Measurements from ENCODE around the gene LRGUK.

DNA sequence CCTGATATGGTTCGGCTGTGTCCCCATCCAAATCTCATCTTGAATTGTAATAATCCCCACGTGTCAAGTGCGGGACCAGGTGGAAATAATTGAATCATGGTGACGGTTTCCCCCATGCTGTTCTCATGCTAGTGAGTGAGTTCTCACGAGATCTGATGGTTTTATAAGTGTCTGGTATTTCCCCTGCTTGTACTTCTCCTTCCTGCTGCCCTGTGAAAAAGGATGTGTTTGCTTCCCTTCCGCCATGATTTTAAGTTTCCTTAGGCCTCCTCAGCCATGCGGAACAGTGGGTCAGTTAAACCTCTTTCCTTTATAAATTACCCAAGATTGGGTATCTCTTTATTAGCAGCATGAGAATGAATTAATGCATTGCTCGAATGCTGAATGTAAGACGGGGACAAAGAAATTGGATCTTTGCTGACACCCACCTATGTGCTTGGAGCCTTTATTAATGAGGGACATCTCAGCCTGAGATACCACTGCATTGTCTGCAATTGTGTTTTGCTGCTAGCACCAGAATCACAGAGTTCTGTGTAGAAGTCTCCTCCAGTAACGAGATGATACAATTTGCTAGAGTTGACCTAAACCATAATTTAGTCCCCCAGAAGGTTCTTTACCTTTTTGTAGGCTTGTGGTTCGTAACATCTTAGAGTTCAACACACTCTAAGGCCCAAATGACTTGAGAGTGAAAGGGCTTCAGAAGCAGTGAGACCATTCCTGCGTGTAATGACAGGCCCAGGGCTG lies 160.9 kb downstream of the LRGUK start:
- no peak for TF ChIP-seq ELF4 (CRISPR knock-in tag; IDR thresholded peaks at IDR 0.05; ENCODE audit: low read depth)
- TF ChIP-seq, protein P1, sequence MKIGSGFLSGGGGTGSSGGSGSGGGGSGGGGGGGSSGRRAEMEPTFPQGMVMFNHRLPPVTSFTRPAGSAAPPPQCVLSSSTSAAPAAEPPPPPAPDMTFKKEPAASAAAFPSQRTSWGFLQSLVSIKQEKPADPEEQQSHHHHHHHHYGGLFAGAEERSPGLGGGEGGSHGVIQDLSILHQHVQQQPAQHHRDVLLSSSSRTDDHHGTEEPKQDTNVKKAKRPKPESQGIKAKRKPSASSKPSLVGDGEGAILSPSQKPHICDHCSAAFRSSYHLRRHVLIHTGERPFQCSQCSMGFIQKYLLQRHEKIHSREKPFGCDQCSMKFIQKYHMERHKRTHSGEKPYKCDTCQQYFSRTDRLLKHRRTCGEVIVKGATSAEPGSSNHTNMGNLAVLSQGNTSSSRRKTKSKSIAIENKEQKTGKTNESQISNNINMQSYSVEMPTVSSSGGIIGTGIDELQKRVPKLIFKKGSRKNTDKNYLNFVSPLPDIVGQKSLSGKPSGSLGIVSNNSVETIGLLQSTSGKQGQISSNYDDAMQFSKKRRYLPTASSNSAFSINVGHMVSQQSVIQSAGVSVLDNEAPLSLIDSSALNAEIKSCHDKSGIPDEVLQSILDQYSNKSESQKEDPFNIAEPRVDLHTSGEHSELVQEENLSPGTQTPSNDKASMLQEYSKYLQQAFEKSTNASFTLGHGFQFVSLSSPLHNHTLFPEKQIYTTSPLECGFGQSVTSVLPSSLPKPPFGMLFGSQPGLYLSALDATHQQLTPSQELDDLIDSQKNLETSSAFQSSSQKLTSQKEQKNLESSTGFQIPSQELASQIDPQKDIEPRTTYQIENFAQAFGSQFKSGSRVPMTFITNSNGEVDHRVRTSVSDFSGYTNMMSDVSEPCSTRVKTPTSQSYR (CRISPR knock-in tag; IDR thresholded peaks at IDR 0.05), result no peak
- no peak for TF ChIP-seq ZNF121 (CRISPR knock-in tag; IDR thresholded peaks at IDR 0.05)
- TF ChIP-seq ETV6 (CRISPR knock-in tag; IDR thresholded peaks at IDR 0.05), result no peak
- TF ChIP-seq ZNF425 (CRISPR knock-in tag; conservative IDR thresholded peaks at IDR 0.05), result no peak
- TF ChIP-seq, protein P2, sequence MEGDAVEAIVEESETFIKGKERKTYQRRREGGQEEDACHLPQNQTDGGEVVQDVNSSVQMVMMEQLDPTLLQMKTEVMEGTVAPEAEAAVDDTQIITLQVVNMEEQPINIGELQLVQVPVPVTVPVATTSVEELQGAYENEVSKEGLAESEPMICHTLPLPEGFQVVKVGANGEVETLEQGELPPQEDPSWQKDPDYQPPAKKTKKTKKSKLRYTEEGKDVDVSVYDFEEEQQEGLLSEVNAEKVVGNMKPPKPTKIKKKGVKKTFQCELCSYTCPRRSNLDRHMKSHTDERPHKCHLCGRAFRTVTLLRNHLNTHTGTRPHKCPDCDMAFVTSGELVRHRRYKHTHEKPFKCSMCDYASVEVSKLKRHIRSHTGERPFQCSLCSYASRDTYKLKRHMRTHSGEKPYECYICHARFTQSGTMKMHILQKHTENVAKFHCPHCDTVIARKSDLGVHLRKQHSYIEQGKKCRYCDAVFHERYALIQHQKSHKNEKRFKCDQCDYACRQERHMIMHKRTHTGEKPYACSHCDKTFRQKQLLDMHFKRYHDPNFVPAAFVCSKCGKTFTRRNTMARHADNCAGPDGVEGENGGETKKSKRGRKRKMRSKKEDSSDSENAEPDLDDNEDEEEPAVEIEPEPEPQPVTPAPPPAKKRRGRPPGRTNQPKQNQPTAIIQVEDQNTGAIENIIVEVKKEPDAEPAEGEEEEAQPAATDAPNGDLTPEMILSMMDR (IDR thresholded peaks at IDR 0.05), result no peak
- no peak for TF ChIP-seq CREM (CRISPR knock-in tag; IDR thresholded peaks at IDR 0.05)
- no peak for TF ChIP-seq AFF4 (CRISPR knock-in tag; IDR thresholded peaks at IDR 0.05; ENCODE audit: borderline replicate concordance)
- TF ChIP-seq, protein P3, sequence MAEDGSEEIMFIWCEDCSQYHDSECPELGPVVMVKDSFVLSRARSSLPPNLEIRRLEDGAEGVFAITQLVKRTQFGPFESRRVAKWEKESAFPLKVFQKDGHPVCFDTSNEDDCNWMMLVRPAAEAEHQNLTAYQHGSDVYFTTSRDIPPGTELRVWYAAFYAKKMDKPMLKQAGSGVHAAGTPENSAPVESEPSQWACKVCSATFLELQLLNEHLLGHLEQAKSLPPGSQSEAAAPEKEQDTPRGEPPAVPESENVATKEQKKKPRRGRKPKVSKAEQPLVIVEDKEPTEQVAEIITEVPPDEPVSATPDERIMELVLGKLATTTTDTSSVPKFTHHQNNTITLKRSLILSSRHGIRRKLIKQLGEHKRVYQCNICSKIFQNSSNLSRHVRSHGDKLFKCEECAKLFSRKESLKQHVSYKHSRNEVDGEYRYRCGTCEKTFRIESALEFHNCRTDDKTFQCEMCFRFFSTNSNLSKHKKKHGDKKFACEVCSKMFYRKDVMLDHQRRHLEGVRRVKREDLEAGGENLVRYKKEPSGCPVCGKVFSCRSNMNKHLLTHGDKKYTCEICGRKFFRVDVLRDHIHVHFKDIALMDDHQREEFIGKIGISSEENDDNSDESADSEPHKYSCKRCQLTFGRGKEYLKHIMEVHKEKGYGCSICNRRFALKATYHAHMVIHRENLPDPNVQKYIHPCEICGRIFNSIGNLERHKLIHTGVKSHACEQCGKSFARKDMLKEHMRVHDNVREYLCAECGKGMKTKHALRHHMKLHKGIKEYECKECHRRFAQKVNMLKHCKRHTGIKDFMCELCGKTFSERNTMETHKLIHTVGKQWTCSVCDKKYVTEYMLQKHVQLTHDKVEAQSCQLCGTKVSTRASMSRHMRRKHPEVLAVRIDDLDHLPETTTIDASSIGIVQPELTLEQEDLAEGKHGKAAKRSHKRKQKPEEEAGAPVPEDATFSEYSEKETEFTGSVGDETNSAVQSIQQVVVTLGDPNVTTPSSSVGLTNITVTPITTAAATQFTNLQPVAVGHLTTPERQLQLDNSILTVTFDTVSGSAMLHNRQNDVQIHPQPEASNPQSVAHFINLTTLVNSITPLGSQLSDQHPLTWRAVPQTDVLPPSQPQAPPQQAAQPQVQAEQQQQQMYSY (CRISPR knock-in tag; IDR thresholded peaks at IDR 0.05), result no peak
- TF ChIP-seq FOXP4 (CRISPR knock-in tag; IDR thresholded peaks at IDR 0.05), result no peak
- TF ChIP-seq EMX1 (CRISPR knock-in tag; IDR thresholded peaks at IDR 0.05), result no peak
- TF ChIP-seq RELA (CRISPR knock-in tag; IDR thresholded peaks at IDR 0.05; ENCODE audit: borderline replicate concordance), result no peak
